Forelimb muscle (tissue), 1 donor: Measurements from ENCODE around the gene SCNN1A. TPM values are rescaled to one million over a fixed set of nuclear protein-coding genes. Genes with fewer than 3 reads are reported as not detected.

Experiments used
- DNase-seq: peaks from one replicate; pipeline ENCODE4 v3.0.0-alpha.2; 2013; ENCODE audit warnings: low read depth
- polyA plus RNA-seq: library from polyadenylated mRNA; unstranded; fragments of 120-200 nt; gene quantifications from one replicate; pipeline ENCODE4 v1.2.1, GENCODE V29; 2013; ENCODE audit not compliant: insufficient read length

Gene SCNN1A
- polyA plus RNA-seq, 1 donor, result not detected

DNA sequence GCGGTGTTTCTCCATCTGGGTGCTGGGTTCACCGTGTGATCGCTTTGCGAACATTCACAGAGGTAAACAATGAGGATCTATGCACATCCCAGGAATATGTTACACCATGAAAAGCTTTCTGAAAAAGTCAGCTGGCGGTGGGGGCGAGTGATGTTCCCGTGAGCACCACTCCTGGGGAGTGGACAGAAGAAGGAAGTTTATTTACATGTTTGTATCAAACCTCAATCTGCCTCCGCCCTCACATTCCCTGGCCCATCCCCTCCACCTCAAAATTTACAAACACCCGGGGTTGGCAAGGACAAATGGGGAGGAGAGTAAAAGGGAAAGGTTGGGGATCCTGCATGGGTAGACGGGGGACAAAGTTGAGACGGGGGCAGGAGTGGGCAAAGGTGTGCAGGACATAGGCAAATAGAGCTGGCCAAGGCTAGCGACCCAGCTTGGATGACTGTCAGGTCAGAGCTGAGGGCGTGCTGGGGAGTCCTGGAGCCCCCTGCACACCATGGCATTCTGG is 40.4 kb downstream of the SCNN1A start:
- no peak for DNase-seq

DNA sequence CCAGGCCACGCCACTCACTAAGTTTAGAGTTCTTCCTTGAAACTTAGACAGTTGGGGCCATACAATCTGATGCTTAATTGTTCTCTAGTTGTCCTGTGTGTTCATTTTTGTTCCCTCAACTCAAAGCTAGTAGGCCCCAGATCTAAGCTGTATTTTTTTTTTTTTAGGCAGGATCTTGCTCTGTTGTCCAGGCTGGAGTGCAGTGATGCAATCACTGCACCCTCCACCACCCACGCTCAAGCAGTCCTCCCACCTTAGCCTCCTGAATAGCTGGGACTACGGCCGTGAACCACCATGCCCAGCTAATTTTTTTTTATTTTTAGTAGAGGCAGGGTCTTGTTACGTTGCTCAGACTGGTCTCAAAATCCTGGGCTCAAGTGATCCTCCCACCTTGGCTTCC is 41.0 kb downstream of the SCNN1A start:
- no peak for DNase-seq

DNA sequence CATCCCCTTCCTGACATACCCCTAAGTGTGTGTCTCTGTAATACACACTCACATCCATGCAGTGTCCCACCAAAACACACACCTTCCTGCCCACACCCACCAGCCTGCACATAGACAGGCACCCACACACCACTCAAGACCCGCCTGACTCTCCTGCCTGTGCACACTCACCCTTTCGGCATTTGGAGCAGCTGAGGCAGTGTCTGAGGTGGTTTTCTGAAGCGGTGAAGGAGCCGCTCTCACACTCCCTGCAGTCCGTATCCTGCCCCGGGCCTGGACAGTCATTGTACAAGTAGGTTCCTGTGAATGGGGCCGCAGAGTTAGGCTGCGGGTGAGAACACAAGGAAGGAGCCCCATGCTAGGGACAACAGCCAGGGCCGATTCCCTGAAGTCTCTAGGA is 41.8 kb downstream of the SCNN1A start:
- no peak for DNase-seq

GRCh38 chr12:6333029-6333428 is 42.3 kb downstream of the SCNN1A start:
- no peak for DNase-seq

- no peak for DNase-seq
Measured at GRCh38 chr12:6332459-6332858, 42.9 kb downstream of the SCNN1A start.

DNA sequence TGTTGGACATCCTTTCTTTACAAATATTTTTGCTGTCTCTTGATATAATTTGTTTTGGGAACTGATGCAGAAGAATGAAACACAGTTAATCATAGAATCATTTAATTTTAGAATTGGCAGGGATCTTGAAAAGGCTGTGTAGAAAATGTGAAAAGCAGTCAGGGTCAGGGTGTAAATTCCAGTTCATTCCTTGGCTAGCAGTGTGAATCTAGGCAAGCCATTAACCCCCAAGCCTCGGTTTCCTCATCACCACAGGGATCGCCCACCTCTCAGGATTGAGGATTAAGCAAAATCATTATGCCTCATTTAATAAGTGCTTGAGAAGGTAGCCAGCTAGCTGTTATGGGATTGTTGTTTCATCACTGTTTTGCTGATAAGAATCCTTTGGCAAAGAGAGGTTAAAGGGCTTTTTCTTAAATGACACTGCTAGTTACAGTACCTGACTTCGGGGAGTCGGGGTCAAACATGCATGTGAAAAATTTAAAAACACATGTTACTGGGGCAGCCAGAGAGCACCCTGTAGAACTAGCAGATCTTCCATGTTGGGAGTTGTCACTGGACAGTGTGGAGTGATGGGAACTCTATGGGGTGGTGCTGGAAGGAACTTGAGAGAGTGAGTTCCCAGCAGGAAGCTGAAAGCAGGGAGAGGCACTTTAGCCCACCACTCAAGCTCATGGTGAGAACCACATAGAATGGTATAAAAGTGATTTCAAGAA is 44.2 kb downstream of the SCNN1A start:
- DNase-seq, result no peak

DNA sequence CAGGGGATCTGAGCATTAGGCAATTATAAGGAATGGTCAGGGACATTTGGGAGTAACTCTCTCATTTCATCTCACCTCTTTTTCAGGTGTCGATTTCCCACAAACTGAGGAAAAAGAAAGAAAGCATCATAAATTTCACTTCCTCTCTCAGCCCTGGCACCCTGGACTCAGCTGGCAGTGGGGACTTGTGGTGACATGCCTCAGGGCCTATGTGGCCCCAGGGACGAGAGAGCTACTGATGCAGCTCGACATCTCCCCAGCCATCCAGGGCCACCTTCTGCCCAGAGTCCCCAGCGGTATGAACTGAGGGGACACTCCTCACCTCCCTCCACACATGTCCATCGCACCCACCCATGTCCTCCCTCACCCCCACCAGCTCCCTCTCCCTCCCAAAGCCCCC is 45.2 kb downstream of the SCNN1A start:
- DNase-seq, result no peak

- DNase-seq, result no peak
Measured at GRCh38 chr12:6329703-6330064, 45.7 kb downstream of the SCNN1A start.

- no peak for DNase-seq
Measured at GRCh38 chr12:6328945-6329702, 46.2 kb downstream of the SCNN1A start.

DNA sequence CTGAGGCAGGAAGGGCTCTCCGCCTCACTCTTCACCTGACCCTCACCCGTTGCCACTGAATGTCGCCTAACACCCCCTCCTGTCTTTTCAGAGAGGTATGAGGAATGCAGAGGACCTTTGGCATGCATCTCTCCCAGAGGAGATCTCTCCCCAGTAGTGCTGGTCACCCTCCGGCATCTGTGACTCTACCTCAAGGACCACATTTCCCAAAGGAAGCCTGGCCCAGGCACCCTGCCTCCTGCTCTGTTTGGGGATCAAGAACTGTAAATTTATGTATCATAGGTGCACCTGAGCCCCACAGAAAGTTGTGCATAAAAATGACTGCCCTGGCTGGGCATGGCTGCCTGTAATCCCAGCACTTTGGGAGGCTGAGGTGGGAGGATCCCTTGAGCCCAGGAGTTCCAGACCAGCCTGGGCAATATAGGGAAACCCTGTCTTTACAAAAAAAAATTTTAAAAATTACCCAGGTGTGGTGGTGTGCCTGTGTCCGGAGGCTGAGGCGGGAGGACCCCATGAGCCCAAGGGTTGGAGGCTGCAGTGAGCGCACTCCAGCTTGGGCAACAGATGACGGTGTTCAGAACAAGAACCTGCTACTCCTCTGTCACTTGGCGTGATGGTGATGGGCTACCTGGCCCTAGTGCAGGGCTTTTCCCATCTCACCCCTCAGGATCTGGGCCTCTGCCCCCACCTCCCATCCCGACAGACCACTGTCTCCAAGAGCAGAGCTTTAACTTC is 47.2 kb downstream of the SCNN1A start:
- no peak for DNase-seq

DNA sequence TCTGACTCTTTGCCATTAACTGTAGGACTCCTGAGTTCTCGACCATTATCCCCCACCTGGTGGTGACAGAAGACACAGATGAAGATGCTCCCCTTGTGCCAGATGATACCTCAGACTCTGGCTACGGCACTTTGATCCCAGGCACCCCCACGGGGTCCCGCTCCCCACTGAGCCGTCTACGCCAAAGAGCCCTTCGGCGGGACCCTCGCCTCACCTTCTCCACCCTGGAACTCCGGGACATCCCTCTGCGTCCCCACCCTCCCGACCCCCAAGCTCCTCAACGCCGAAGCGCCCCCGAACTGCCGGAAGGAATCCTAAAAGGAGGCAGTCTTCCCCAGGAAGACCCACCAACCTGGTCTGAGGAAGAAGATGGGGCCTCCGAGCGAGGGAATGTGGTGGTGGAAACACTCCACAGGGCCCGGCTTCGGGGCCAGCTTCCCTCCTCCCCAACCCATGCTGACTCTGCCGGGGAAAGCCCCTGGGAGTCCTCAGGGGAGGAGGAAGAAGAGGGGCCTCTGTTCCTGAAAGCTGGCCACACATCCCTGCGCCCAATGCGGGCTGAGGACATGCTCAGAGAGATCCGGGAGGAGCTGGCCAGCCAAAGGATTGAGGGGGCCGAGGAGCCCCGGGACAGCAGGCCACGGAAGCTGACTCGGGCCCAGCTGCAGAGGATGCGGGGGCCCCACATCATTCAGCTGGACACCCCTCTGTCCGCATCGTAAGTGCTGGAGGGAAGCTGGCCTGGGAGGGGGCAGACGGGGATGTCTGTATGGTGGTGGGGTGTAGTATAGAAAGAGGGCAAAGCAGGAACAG is 47.9 kb downstream of the SCNN1A start:
- no peak for DNase-seq

GRCh38 chr12:6326316-6327228 is 48.8 kb downstream of the SCNN1A start:
- no peak for DNase-seq

DNA sequence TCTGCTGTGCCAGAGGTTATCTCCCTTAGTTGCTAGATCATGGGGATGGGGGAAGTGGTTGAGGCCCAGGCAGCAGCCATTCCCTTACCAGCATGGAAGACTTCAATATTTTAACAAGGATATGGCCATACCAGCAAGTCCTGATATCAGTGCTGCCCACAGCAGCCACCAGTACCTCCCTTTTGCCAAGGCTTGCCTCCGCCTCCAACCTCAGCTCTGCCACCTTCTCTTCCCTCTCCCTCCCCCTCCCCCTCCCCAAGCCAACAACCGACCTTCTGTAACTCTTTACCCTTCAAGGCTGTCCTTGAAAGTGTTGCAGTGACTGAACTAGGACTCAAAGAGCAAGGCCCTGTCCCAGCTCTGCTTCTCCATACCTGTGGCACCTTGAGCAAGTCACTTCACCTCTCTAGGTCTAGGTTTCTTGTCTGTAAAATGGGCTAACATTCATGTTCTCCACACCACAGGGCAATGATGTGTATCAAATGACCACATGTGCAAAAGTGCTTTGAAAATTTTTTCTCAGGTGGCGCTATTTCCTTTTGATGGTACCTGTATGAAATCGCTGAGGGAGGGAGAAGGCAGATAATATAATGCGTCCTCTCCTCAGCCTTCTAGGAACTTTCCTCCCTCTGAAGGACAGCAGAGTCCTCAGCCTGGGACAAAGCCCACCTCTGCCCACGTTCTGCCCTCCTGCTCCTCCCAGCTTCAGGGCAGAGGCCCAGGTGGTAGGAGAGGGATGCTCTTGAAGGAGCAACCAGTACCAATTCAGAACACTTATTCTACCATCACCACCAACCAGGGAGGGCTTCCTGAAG is 50.2 kb downstream of the SCNN1A start:
- DNase-seq, result no peak

GRCh38 chr12:6323995-6324711 is 51.2 kb downstream of the SCNN1A start:
- DNase-seq, result no peak

- DNase-seq, result no peak
Measured at GRCh38 chr12:6323340-6323994, 51.9 kb downstream of the SCNN1A start.

GRCh38 chr12:6322969-6323339 is 52.4 kb downstream of the SCNN1A start:
- no peak for DNase-seq

DNA sequence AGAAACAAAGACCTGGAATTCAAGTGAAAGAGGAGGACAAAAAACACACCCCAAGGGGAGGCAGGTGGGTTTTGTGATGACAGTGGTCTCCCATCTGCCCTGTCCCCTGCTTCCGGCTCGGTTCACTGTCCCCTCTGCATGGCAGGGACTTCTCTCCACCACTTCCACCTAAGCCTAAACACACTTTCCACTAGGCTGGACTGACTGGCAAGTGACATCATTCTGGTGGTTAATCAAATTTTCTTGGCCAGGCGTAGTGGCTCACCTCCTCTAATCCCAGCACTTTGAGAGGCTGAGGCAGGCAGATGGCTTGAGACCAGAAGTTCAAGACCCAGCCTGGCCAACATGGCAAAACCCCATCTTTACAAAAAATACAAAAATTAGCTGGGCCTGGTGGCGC is 53.0 kb downstream of the SCNN1A start:
- no peak for DNase-seq

- DNase-seq, result no peak
Measured at GRCh38 chr12:6321905-6322304, 53.5 kb downstream of the SCNN1A start.

- DNase-seq, result no peak
Measured at GRCh38 chr12:6319446-6319845, 55.9 kb downstream of the SCNN1A start.
